OCI-LY3 (cell line): ENCODE measurements around the gene TSPAN9.

Experiments
- H2AFZ ChIP-seq: fragments of 200-600, 300-600 bp; shearing (Covaris generic); 2 replicates; pipeline ENCODE4 v1.6.0; 2014; ENCODE audit warnings: antibody characterized with exemption, low read depth, low read length
- H3K27ac ChIP-seq: fragments of 200-600, 300-600 bp; sonication (generic); 2 replicates; pipeline ENCODE4 v1.5.1; 2014; ENCODE audit warnings: mild to moderate bottlenecking, low read length, moderate library complexity, mixed read lengths
- H3K27me3 ChIP-seq: fragments of 200-600, 300-600 bp; sonication (generic); 2 replicates; pipeline ENCODE4 v1.6.1; 2014; ENCODE audit warnings: low read depth, low read length, mixed read lengths
- H3K36me3 ChIP-seq: fragments of 200-600, 300-600 bp; sonication (generic); replicated peaks from 2 replicates; pipeline ENCODE3; 2014; ENCODE audit warnings: low read depth, low read length, mixed read lengths
- H3K4me1 ChIP-seq: fragments of 300-600, 200-600 bp; sonication (generic); 2 replicates; pipeline ENCODE4 v1.6.1; 2014; ENCODE audit warnings: low read length, mixed read lengths
- H3K4me2 ChIP-seq: fragments of 200-600, 300-600 bp; sonication (generic); 2 replicates; pipeline ENCODE4 v1.6.1; 2014; ENCODE audit warnings: low read length, mixed read lengths
- H3K4me3 ChIP-seq: fragments of 300-600, 200-600 bp; sonication (generic); 2 replicates; pipeline ENCODE4 v1.5.1; 2014; ENCODE audit warnings: antibody characterized with exemption, mild to moderate bottlenecking, low read length, moderate library complexity
- H3K79me2 ChIP-seq: fragments of 300-600, 200-600 bp; shearing (Covaris generic); 2 replicates; pipeline ENCODE4 v1.6.1; 2014; ENCODE audit warnings: mild to moderate bottlenecking, low read length, mixed read lengths
- H3K9ac ChIP-seq: fragments of 300-600, 200-600 bp; shearing (Covaris generic); 2 replicates; pipeline ENCODE4 v1.6.0; 2014; ENCODE audit warnings: mild to moderate bottlenecking, low read length, moderate library complexity
- H3K9me3 ChIP-seq: fragments of 200-600, 300-600 bp; shearing (Covaris generic); 2 replicates; pipeline ENCODE4 v1.6.1; 2014; ENCODE audit warnings: low read length, mixed read lengths; ENCODE audit not compliant: insufficient read depth
- H4K20me1 ChIP-seq: fragments of 200-600, 300-600 bp; sonication (generic); 2 replicates; pipeline ENCODE4 v1.6.1; 2016; ENCODE audit warnings: low read length, mixed read lengths; ENCODE audit not compliant: insufficient read depth
- EZH2phosphoT487 ChIP-seq: fragments of 200-600 bp; shearing (Covaris generic); IDR thresholded peaks from 2 replicates; pipeline ENCODE4 v1.6.1; 2018; ENCODE audit warnings: antibody characterized with exemption, mixed run types, low read depth
- TF ChIP-seq, protein P1 (sequence below): fragments of 200-600, 300-600 bp; sonication (generic); IDR thresholded peaks from 2 replicates; pipeline ENCODE4 v1.5.1; 2014; ENCODE audit warnings: antibody characterized with exemption, low read length, low read depth

The TSPAN9 gene

DNA sequence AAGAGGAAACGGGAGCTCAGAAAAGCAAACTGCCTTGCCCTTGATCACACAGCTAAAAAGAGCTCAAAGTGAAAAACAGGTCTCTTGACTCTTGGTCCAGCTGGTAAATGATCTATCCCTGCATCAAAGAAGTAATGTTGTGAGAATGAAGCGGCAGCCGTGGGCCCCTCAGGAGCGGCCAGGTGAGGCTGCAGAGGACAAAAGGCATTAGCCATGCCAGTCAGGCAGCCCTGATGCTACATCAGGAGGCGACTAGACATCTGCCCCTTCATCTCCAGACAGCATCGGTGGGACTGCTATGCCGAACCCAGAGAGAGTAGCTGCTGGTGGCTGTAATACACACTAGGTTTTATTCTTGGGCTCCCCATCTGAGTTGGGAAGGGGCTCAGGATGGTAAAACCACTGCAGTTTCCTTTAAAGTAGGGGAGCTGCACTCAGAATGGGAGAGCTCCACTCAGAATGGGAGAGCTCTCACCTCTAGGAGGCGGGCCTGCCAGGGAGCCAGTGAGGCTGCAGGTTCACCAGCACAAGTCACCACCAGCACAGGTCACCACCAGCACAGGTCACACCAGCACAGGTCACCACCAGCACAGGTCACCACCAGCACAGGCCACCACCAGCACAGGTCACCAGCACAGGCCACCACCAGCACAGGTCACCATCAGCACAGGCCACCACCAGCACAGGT is 120.1 kb downstream of the TSPAN9 start:
- TF ChIP-seq, protein P1, sequence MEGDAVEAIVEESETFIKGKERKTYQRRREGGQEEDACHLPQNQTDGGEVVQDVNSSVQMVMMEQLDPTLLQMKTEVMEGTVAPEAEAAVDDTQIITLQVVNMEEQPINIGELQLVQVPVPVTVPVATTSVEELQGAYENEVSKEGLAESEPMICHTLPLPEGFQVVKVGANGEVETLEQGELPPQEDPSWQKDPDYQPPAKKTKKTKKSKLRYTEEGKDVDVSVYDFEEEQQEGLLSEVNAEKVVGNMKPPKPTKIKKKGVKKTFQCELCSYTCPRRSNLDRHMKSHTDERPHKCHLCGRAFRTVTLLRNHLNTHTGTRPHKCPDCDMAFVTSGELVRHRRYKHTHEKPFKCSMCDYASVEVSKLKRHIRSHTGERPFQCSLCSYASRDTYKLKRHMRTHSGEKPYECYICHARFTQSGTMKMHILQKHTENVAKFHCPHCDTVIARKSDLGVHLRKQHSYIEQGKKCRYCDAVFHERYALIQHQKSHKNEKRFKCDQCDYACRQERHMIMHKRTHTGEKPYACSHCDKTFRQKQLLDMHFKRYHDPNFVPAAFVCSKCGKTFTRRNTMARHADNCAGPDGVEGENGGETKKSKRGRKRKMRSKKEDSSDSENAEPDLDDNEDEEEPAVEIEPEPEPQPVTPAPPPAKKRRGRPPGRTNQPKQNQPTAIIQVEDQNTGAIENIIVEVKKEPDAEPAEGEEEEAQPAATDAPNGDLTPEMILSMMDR: no peak
- TF ChIP-seq EZH2phosphoT487: no peak
- Histone ChIP-seq H3K4me3 (no peak overlapping the region), H3K9me3 (no peaks in the 10 kb centered on the region), H2AFZ (no peak overlapping the region), H3K9ac (no peak overlapping the region), H3K36me3 (no peaks in the 10 kb centered on the region), H3K27me3 (peaks cover 61% of the 10 kb centered on the region), H3K79me2 (no peaks in the 10 kb centered on the region), H3K4me2 (no peak overlapping the region), H4K20me1 (peaks cover 5% of the 10 kb centered on the region; the same call in 1 of the 2 replicates), H3K4me1 (no peaks in the 10 kb centered on the region), H3K27ac (no peak overlapping the region)

DNA sequence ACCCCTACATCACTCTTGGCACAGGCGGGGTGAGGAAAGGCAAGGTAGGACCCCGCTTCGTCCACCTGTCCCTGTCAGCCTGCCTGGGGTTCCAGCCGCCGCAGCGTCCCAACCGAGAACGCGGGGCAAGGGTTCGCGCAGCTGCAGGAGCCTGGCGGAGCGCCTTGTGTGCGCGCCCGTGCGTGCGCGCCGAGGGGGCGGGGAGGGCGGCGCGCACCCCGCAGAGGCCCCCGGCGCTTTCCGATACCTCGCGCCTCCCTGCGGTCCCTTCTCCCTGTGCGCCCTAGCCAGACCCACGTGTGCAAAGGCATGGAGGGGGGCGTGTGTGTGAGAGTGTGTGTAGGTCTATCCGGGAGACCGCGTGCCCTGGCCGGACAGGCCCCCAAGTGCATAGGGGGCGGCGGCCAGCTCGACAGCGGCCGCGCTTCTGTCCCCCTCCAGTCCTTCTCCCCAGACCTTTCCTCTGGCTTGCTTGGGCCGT is 122.4 kb downstream of the TSPAN9 start:
- no peaks in the 10 kb centered on the region for H3K36me3 ChIP-seq
- no peak for TF ChIP-seq EZH2phosphoT487
- H3K4me1 ChIP-seq: 0 out of 2 replicates have a peak, but pooled peaks cover 5% of the 10 kb centered on the region
- H3K27me3 ChIP-seq: peaks cover 57% of the 10 kb centered on the region
- H3K9me3 ChIP-seq: no peaks in the 10 kb centered on the region
- no peak overlapping the region for H3K27ac ChIP-seq
- peaks cover 8% of the 10 kb centered on the region; the same call in 1 of the 2 replicates for H4K20me1 ChIP-seq
- H3K4me2 ChIP-seq: no peak overlapping the region
- no peak overlapping the region for H3K9ac ChIP-seq
- no peaks in the 10 kb centered on the region for H3K79me2 ChIP-seq
- H2AFZ ChIP-seq: no peak overlapping the region
- no peak overlapping the region for H3K4me3 ChIP-seq

DNA sequence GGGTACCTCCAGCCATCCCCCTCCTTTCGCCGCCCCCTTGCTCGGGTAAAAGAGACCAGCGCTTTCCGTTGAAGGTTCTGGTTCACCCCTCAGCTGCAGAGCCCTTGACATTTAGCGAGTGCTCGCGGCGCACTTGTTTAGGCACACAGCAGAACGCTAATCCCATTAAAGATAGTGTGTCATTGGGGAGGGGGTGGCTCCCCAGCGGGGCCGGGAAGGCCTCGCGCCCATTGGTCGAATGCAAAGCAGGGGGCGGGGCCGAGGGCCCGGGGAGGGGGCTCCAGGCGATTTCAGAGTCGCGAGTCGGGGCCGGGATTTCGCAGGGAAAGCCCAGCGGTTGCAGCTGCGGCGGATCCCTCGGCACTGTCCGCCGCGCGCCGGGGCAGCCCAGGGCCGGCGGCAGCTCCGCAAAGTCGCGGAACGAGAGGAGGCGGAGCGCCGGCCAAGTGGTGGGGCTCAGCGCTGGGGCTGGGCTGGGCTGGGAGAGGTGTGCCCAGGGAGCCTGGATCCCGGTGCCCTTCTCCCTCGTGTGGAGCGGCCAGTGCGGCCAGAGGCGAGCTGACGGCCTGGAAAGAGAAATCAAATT is 122.9 kb downstream of the TSPAN9 start:
- Histone ChIP-seq H3K4me2 (no peak overlapping the region), H3K4me1 (peaks cover 6% of the 10 kb centered on the region), H3K4me3 (no peak overlapping the region), H3K27ac (no peak overlapping the region), H3K79me2 (no peaks in the 10 kb centered on the region), H2AFZ (no peak overlapping the region), H3K27me3 (peaks cover 54% of the 10 kb centered on the region), H3K9ac (no peak overlapping the region), H3K9me3 (no peaks in the 10 kb centered on the region), H3K36me3 (no peaks in the 10 kb centered on the region), H4K20me1 (peaks cover 8% of the 10 kb centered on the region; the same call in 1 of the 2 replicates)
- TF ChIP-seq EZH2phosphoT487: no peak
- TF ChIP-seq, protein P1: no peak

DNA sequence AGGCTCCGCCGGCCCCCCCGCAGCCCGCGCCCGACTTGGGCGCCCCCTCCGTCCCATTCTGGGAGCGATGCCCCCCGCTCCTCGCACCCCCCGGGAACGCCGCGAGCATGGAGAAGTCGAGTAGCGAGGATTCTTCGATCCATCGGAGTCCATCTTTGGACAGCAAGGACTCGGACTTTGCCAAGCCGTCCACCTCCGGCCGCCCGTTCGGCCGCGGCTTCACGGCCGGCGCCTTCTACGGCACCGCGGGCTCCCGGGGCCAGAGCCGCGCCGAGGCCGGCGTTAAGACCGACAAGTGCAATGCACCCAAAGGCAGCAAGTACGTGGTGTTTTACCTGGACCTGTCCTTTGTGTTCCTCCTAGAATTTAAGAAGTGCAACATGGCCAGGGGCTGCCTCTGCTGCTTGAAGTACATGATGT is 123.6 kb downstream of the TSPAN9 start:
- no peaks in the 10 kb centered on the region for H3K36me3 ChIP-seq
- H2AFZ ChIP-seq: no peak overlapping the region
- no peak overlapping the region for H3K4me2 ChIP-seq
- H3K9me3 ChIP-seq: no peaks in the 10 kb centered on the region
- H3K4me3 ChIP-seq: no peak overlapping the region
- H4K20me1 ChIP-seq: peaks cover 8% of the 10 kb centered on the region; the same call in 1 of the 2 replicates
- peaks cover 47% of the 10 kb centered on the region for H3K27me3 ChIP-seq
- H3K4me1 ChIP-seq: peaks cover 13% of the 10 kb centered on the region
- no peaks in the 10 kb centered on the region for H3K79me2 ChIP-seq
- TF ChIP-seq, protein P1: no peak
- no peak for TF ChIP-seq EZH2phosphoT487
- H3K9ac ChIP-seq: no peak overlapping the region
- H3K27ac ChIP-seq: no peak overlapping the region
